ENCODE data around the gene B3GNT3.

DNA sequence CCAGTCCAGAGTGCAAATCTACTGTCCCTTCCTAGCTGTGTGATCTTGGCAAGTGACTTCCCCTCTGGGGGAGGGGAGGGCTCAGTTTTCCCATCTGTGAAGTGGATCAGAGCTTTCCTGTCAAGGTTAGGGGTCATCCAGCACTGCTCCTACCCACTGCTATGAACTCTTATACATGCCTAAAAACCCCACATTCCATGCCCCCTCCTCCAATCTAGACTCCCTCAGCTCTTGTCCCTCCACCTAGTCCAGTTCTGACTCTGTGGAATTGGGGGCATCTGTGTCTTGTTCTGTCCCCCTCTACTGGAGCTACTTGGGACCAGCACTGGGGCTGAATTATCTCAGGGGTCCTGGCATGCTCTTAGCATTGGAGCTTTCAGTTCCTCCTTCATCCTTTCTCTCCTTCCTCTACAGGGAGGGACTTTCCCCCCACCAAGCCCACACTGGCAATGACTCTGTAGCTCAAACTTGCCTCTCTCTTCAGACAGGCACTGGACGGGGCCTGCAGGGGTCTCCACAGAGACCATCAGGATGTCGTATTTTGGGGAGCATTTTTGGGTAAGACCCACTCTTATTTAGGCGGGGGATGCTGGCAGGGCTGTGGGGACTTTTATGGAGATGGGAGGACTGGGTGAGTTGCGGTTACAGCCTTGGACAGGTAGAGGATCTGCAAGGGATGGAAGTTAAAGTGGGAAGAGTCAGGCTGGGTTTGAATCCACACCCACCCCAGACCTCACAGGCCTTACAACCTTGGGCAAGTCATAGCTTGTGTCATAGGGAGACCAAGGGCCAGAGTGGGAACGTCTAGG, 40.1 kb upstream of the B3GNT3 start:
- TF ChIP-seq, protein P1, sequence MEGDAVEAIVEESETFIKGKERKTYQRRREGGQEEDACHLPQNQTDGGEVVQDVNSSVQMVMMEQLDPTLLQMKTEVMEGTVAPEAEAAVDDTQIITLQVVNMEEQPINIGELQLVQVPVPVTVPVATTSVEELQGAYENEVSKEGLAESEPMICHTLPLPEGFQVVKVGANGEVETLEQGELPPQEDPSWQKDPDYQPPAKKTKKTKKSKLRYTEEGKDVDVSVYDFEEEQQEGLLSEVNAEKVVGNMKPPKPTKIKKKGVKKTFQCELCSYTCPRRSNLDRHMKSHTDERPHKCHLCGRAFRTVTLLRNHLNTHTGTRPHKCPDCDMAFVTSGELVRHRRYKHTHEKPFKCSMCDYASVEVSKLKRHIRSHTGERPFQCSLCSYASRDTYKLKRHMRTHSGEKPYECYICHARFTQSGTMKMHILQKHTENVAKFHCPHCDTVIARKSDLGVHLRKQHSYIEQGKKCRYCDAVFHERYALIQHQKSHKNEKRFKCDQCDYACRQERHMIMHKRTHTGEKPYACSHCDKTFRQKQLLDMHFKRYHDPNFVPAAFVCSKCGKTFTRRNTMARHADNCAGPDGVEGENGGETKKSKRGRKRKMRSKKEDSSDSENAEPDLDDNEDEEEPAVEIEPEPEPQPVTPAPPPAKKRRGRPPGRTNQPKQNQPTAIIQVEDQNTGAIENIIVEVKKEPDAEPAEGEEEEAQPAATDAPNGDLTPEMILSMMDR (IDR thresholded peaks at IDR 0.05): no peak
- TF ChIP-seq ZFX (IDR thresholded peaks at IDR 0.05; ENCODE audit: borderline replicate concordance): no peak
